AG04450 (cell line): ENCODE results near the gene MAD1L1. TPM values are rescaled to one million over a fixed set of nuclear protein-coding genes. Genes with fewer than 3 reads are reported as not detected.

Source experiments
- CTCF ChIA-PET: fragments of 300-600, 350-600 bp; formaldehyde crosslinking; extraction: SDS; loops from one replicate; lab custom pipeline; 2022; ENCODE audit warnings: antibody characterized with exemption, inconsistent platforms; lab: Charles Lee
- POLR2A ChIA-PET: fragments of 350-600 bp; formaldehyde crosslinking; extraction: SDS; loops from one replicate; lab custom pipeline; 2021; ENCODE audit warnings: antibody characterized with exemption, inconsistent platforms; lab: Yijun Ruan, JAX
- DNase-seq: peaks from one replicate; pipeline ENCODE4 v3.0.0-alpha.2; 2011; ENCODE audit warnings: low read depth, low spot score
- H3K27ac ChIP-seq: one replicate; pipeline ENCODE4 v1.5.1; 2012; ENCODE audit warnings: low read depth, low read length, control low read depth
- H3K27me3 ChIP-seq: one replicate; pipeline ENCODE4 v1.6.0; 2012; ENCODE audit warnings: low read length; ENCODE audit not compliant: control insufficient read depth, insufficient read depth
- H3K4me3 ChIP-seq: 2 replicates; pipeline ENCODE4 v1.5.1; 2011; ENCODE audit warnings: mild to moderate bottlenecking, low read depth, low read length, control low read depth
- H3K9me3 ChIP-seq: 2 replicates; pipeline ENCODE4 v1.5.1; 2012; ENCODE audit warnings: low read length; ENCODE audit not compliant: control insufficient read depth, insufficient read depth
- polyA plus RNA-seq: library from polyadenylated mRNA; depleted of rRNA; stranded (reverse); fragments of >200 nt; gene quantifications from 2 replicates; pipeline ENCODE4 v1.2.3, GENCODE V29; 2011
- TF ChIP-seq, protein P1 (sequence below): IDR thresholded peaks from 2 replicates; pipeline ENCODE4 v1.5.1; 2011; ENCODE audit warnings: low read depth, low read length, control low read depth, inconsistent platforms

MAD1L1 gene
- polyA plus RNA-seq, 1 experiment = 11.9 TPM

DNA sequence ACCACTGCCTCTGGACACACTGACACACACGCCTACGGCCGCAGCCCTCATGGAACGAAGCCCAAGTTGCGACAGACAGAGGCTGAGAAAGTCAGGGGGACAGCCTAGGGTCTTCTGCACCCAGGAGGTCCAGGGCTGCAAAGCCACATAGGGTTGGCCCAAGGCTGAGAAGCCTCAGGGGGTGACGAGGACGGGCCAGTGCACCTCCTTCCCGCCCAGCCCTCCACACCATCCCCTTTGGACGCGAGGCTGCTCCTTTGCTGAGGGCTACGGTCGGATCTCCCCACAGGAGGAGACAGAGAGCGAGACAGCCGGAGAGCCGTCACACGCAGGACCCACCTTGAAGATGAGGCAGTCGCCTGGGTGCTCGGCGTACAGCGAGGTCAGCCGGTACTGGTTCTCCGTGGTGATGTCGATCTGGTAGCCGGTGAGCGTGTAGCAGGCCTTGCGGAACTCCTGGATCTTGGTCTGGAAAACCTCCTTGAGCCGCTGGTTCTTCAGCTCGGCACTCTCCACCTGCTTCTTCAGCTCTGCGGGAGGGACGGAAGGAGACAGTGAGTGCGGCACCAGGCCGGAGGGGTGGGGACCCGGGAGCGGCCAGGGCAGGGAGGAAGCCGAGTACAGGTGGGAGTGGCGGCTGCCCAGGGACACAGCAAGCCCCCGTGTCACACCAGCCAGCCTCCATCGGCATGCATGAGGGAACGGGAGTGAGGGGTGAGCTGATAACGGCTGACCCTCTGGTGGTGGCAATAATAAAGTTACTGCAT is 334.7 kb downstream of the MAD1L1 start:
- ChIA-PET CTCF (no interaction called here), POLR2A (no interaction called here)
- no peaks in the 10 kb centered on the region for H3K27me3 ChIP-seq
- no peak for DNase-seq
- TF ChIP-seq, protein P1, sequence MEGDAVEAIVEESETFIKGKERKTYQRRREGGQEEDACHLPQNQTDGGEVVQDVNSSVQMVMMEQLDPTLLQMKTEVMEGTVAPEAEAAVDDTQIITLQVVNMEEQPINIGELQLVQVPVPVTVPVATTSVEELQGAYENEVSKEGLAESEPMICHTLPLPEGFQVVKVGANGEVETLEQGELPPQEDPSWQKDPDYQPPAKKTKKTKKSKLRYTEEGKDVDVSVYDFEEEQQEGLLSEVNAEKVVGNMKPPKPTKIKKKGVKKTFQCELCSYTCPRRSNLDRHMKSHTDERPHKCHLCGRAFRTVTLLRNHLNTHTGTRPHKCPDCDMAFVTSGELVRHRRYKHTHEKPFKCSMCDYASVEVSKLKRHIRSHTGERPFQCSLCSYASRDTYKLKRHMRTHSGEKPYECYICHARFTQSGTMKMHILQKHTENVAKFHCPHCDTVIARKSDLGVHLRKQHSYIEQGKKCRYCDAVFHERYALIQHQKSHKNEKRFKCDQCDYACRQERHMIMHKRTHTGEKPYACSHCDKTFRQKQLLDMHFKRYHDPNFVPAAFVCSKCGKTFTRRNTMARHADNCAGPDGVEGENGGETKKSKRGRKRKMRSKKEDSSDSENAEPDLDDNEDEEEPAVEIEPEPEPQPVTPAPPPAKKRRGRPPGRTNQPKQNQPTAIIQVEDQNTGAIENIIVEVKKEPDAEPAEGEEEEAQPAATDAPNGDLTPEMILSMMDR = no peak
- no peak overlapping the region for H3K4me3 ChIP-seq
- no peak overlapping the region for H3K27ac ChIP-seq
- peaks cover 13% of the 10 kb centered on the region; the same call in 1 of the 2 replicates for H3K9me3 ChIP-seq

DNA sequence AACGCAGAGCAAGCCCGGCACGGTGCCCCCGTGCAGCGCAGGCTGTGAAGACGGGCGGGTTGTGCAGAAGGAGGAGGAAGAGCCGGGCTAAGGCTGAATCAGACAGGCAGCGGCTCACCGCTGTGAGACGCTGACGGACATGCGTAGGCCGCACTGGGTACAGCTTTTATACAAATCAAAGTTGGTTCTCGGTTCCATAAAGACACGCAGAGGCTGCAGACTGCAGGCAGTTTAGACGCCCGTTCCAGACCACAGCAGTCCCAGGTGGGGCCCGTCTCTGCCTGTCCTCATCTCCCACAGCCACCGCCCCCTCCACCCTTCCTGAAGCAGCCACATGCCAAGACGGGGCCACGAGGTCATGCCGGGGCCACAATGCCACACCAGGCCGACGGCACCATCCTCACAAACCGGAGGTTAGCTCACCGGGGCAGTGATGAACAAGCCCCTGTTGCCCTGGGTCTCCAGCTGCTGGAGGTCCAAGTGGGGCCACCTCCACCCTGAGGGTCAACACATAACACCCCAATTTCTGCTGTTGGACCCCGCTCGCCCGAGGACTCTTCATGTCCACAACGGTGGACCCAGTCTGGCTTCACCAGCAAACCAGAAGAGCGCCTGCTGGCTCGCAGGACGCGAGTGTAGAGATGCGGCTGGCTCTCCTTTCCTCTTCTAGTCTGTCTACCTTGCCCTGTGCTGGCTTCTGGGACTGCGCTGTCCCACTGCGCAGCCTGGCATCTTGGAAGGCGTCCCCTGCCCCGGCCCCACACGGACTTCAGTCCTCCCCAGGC is 335.5 kb downstream of the MAD1L1 start:
- TF ChIP-seq, protein P1 = no peak
- H3K27me3 ChIP-seq = no peaks in the 10 kb centered on the region
- DNase-seq = no peak
- peaks cover 13% of the 10 kb centered on the region; the same call in 1 of the 2 replicates for H3K9me3 ChIP-seq
- ChIA-PET POLR2A (no interaction called here), CTCF (no interaction called here)
- no peak overlapping the region for H3K4me3 ChIP-seq
- H3K27ac ChIP-seq = no peak overlapping the region

DNA sequence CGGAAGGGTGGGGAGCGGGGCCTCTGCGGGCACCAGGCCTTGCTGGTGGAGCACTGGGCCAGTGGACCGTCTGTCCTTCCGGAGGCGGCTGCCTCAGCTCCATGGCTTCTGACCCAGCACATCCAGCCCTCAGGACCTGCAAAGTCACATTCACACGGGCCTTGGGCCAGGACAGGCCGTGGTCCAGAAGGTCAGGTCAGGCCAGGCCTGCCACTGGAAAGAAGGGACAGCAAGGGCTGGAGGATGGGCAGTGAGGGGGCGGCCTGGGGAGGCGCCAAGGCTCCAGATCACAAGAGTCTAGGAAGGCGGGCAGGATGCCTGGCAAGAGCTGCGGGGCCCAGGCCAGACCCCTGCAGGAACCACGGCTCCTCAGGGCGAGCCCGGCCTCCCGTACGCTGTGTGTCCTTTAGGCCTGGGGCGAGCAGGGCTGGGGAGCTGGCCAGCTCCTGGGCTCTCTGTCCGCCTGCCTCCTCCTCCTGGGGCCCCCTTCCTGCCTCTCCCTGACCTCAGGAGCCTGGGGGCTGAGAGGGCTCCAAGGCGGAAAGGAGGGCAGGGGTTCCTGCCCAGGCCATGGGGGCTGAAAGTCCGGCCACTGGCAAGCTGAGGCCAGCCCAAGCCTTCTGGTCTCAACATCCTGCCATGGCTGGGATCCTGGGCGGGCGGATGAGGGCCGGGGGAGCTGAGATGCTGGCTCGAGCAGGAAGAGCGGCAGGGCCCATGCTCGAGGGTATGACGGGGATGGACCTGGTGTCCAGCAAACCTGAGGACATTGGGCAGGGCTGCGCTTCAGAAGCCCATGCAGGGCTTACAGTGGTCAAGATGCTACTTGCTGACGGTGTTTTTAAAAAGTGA is 336.9 kb downstream of the MAD1L1 start:
- POLR2A ChIA-PET = no interaction called here
- CTCF ChIA-PET = no interaction called here
- H3K4me3 ChIP-seq = no peak overlapping the region
- H3K27ac ChIP-seq = no peak overlapping the region
- peaks cover 13% of the 10 kb centered on the region; the same call in 1 of the 2 replicates for H3K9me3 ChIP-seq
- DNase-seq = no peak
- no peaks in the 10 kb centered on the region for H3K27me3 ChIP-seq
- TF ChIP-seq, protein P1 = no peak

- POLR2A ChIA-PET = no interaction called here
- DNase-seq = no peak
- TF ChIP-seq, protein P1 = no peak
- Histone ChIP-seq H3K4me3 (no peak overlapping the region), H3K27me3 (no peaks in the 10 kb centered on the region), H3K9me3 (peaks cover 13% of the 10 kb centered on the region; the same call in 1 of the 2 replicates), H3K27ac (no peak overlapping the region)
- CTCF ChIA-PET = no interaction called here
Measured at GRCh38 chr7:1894906-1895663, 337.7 kb downstream of the MAD1L1 start.
